ENCODE data around the gene ATAD2B.
A peak's percentile ranks its signal among the peaks of the same experiment; 100 is the strongest.

Gene ATAD2B

GRCh38 chr2:23826771-23827170, 100.2 kb downstream of the ATAD2B start:
- no peak overlapping the region for H3K27ac ChIP-seq
- TF ChIP-seq ZFX (IDR thresholded peaks at IDR 0.05; ENCODE audit: borderline replicate concordance) (no peak), CTCF (IDR thresholded peaks at IDR 0.05) (no peak)

GRCh38 chr2:23826040-23826439, 100.9 kb downstream of the ATAD2B start:
- no peak overlapping the region for H3K27ac ChIP-seq
- TF ChIP-seq ZFX (IDR thresholded peaks at IDR 0.05; ENCODE audit: borderline replicate concordance) (no peak), CTCF (IDR thresholded peaks at IDR 0.05) (no peak)

- peak; percentile 84 for TF ChIP-seq CTCF (IDR thresholded peaks at IDR 0.05)
- TF ChIP-seq ZFX (IDR thresholded peaks at IDR 0.05; ENCODE audit: borderline replicate concordance) = no peak
- H3K27ac ChIP-seq = no peak overlapping the region
These were observed 102.1 kb downstream of the ATAD2B start for GRCh38 chr2:23824777-23825212.

GRCh38 chr2:23823863-23824262, 103.1 kb downstream of the ATAD2B start:
- no peak overlapping the region for H3K27ac ChIP-seq
- TF ChIP-seq CTCF (IDR thresholded peaks at IDR 0.05) (no peak), ZFX (IDR thresholded peaks at IDR 0.05; ENCODE audit: borderline replicate concordance) (no peak)

- TF ChIP-seq ZFX (IDR thresholded peaks at IDR 0.05; ENCODE audit: borderline replicate concordance) (no peak), CTCF (IDR thresholded peaks at IDR 0.05) (no peak)
- H3K27ac ChIP-seq = no peak overlapping the region
These were observed 112.0 kb downstream of the ATAD2B start for GRCh38 chr2:23814963-23815362.

- no peak overlapping the region for H3K27ac ChIP-seq
- TF ChIP-seq CTCF (IDR thresholded peaks at IDR 0.05) (no peak), ZFX (IDR thresholded peaks at IDR 0.05; ENCODE audit: borderline replicate concordance) (no peak)
These were observed 113.5 kb downstream of the ATAD2B start for GRCh38 chr2:23813438-23813837.

- TF ChIP-seq ZFX (IDR thresholded peaks at IDR 0.05; ENCODE audit: borderline replicate concordance) = no peak
- no peak for TF ChIP-seq CTCF (IDR thresholded peaks at IDR 0.05)
- H3K27ac ChIP-seq = no peak overlapping the region
These were observed 117.8 kb downstream of the ATAD2B start for GRCh38 chr2:23809150-23809549.
